ENCODE results near the gene SLC38A5. TPM values are rescaled to one million over a fixed set of nuclear protein-coding genes. Genes with fewer than 3 reads are reported as not detected.
A peak's percentile ranks its signal among the peaks of the same experiment; 100 is the strongest.

Gene SLC38A5
- total and polyA plus RNA-seq, 2 of the 13 experiments (the other 11 are each of a cell fraction or from before 2014, with no cell fraction given) = 46.1 to 73.4 TPM

GRCh38 chrX:48508400-48509244 is 38.6 kb upstream of the SLC38A5 start, which contains the start of gene PORCN (continued):
- TF ChIP-seq ARID4A (CRISPR knock-in tag; IDR thresholded peaks at IDR 0.05; ENCODE audit: borderline replicate concordance) = peak; percentile 36; the same call in 1 of the 2 replicates
- TF ChIP-seq SP1 (IDR thresholded peaks at IDR 0.05) = no peak
- TF ChIP-seq SP1 (CRISPR knock-in tag; IDR thresholded peaks at IDR 0.05) = 0 out of 2 replicates have a peak, but pooled peaks have one; percentile 19
- peak; percentile 51; the same call in 1 of the 2 replicates for TF ChIP-seq GMEB1 (CRISPR knock-in tag; IDR thresholded peaks at IDR 0.05; ENCODE audit: borderline replicate concordance)
- no peak for TF ChIP-seq THAP7 (CRISPR knock-in tag; IDR thresholded peaks at IDR 0.05)
- no peak for TF ChIP-seq ZBTB14 (CRISPR knock-in tag; IDR thresholded peaks at IDR 0.05)
- peak; percentile 38; the same call in 1 of the 2 replicates for TF ChIP-seq GABPB1 (CRISPR knock-in tag; IDR thresholded peaks at IDR 0.05)
- TF ChIP-seq IRX3 (CRISPR knock-in tag; IDR thresholded peaks at IDR 0.05; ENCODE audit: borderline replicate concordance, low read depth) = no peak
- peak; percentile 36 for TF ChIP-seq NFYB (CRISPR knock-in tag; IDR thresholded peaks at IDR 0.05)
- TF ChIP-seq POLR2G (IDR thresholded peaks at IDR 0.05; ENCODE audit: low read depth, low read length) = peak; percentile 56; the same call in 1 of the 2 replicates
- no peak for TF ChIP-seq NCOR1 (IDR thresholded peaks at IDR 0.05; ENCODE audit: borderline replicate concordance, low read length)
- peak; percentile 47; the same call in 1 of the 2 replicates for TF ChIP-seq ZNF687 (CRISPR knock-in tag; IDR thresholded peaks at IDR 0.05)
- no peak for TF ChIP-seq PITX1 (CRISPR knock-in tag; IDR thresholded peaks at IDR 0.05)

Data from HepG2 (cell line).